Measurements from ENCODE around the gene SPATA25.

The SPATA25 gene

GRCh38 chr20:45894797-45895196, 7.4 kb upstream of the SPATA25 start:
- POLR2A ChIA-PET (ENCODE audit: low non-redundant PET) = interaction anchor here (0.5 kb wide), 1 partner anchor 55 kb away, joined by 3 read pairs; no protein-coding TSS in a partner anchor

DNA sequence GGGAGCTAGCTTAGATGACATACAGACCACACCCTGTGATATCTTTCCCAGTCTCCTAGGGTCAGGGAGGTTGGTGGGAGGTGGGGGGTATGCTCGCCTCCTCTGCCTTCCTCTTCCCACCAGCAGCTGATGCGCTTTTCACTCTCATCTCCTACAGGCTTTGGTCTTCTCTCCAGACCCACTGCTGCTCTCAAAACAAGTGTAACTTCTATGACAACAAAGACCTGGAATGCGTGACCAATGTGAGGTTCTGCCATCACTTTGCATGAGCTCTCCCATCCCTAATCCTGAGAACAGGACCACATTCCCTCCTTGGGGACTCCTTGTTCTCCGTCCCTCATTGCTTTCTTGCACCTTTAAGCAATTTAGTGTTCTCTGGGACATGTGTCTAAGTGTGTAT, 6.4 kb upstream of the SPATA25 start:
- peak overlapping the region; percentile 68; the same call in 1 of the 2 replicates for H3K27ac ChIP-seq
- no peak for DNase-seq (ENCODE audit: low spot score)
- ChIA-PET POLR2A (ENCODE audit: low non-redundant PET) (interaction anchor here (0.6 kb wide), 1 partner anchor 36 kb away, joined by 3 read pairs; no protein-coding TSS in a partner anchor), CTCF (no interaction called here)
- TF ChIP-seq, protein P1, sequence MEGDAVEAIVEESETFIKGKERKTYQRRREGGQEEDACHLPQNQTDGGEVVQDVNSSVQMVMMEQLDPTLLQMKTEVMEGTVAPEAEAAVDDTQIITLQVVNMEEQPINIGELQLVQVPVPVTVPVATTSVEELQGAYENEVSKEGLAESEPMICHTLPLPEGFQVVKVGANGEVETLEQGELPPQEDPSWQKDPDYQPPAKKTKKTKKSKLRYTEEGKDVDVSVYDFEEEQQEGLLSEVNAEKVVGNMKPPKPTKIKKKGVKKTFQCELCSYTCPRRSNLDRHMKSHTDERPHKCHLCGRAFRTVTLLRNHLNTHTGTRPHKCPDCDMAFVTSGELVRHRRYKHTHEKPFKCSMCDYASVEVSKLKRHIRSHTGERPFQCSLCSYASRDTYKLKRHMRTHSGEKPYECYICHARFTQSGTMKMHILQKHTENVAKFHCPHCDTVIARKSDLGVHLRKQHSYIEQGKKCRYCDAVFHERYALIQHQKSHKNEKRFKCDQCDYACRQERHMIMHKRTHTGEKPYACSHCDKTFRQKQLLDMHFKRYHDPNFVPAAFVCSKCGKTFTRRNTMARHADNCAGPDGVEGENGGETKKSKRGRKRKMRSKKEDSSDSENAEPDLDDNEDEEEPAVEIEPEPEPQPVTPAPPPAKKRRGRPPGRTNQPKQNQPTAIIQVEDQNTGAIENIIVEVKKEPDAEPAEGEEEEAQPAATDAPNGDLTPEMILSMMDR (conservative IDR thresholded peaks at IDR 0.05; ENCODE audit: low read depth) = no peak

More at GRCh38 chr20:45894797-45895196, 7.4 kb upstream of the SPATA25 start:
- CTCF ChIA-PET = interaction anchor here (0.6 to 0.7 kb wide), 2 partner anchors 15 to 344 kb away, joined by 3 to 5 read pairs; no protein-coding TSS in a partner anchor
- TF ChIP-seq, protein P1 (conservative IDR thresholded peaks at IDR 0.05; ENCODE audit: low read depth) = no peak
- H3K27ac ChIP-seq = peak overlapping the region; percentile 7; the same call in 1 of the 2 replicates
- no peak for DNase-seq (ENCODE audit: low spot score)

DNA sequence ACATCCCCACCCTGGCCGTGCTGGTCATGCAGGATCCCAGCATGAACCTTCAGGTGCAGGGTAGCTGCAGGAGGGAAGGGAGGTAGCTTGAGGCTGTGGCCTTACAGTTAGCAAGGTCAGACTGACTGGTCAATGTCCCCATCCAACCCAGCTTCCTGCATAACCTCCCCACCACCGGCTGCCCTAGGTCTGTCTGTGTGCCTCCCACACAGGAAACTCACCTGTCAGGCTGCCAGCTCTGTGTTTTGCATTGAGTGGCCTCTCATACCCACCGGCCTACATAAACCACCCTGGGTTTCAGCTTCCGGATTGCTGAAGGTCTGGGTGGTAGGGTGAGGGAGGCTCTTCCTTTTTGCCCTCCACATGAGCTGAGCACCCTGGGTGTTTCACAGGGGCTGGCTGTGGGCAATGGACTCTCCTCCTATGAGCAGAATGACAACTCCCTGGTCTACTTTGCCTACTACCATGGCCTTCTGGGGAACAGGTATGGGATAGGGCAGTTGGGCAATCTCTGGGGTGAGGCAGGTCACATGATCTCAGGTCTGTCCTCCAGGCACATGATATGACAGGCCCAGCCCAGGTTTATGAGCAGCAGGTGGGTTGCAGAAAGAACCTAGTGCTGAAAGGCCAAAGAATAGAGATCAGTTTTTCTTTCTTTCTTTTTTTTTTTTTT, 5.5 kb upstream of the SPATA25 start:
- TF ChIP-seq, protein P1 (conservative IDR thresholded peaks at IDR 0.05; ENCODE audit: low read depth) = no peak
- H3K27ac ChIP-seq = peak overlapping the region; percentile 68
- POLR2A ChIA-PET (ENCODE audit: low non-redundant PET) = interaction anchor here (0.6 to 1.8 kb wide), 3 partner anchors 12 to 41 kb away, joined by 3 to 7 read pairs (median 3); no protein-coding TSS in a partner anchor
- CTCF ChIA-PET = interaction anchor here (0.6 to 1.3 kb wide), 4 partner anchors 16 to 966 kb away, joined by 3 to 6 read pairs (median 4); no protein-coding TSS in a partner anchor
- peak; percentile 59 for DNase-seq (ENCODE audit: low spot score)

DNA sequence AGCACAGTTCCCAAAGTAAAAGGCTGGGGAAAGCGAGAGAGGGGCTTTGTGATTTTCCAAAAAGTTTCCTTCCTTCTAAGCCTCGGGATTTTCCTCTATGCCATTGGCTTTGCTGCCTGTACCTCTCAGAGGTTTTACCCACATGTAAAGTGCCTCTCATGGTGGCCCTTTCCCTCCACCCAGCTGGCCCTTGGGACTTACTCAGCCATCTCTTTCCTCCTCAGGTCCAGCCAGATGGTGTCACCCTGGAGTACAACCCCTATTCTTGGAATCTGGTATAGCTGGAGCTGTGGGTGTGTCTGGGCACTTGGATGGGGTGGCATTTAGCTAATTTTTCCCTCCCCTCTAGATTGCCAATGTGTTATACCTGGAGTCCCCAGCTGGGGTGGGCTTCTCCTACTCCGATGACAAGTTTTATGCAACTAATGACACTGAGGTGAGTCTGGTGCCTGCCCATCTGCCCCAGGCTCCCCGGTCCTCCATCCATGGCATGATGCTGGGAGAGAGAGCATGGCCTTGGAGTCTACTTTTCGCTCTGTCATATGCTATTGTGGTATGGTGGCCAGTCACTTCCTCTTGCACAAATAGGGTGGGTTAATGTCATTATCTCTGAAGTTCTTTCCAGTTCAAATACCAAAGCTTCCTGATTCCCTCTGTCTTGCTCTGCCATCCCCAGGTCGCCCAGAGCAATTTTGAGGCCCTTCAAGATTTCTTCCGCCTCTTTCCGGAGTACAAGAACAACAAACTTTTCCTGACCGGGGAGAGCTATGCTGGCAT, 4.8 kb upstream of the SPATA25 start:
- H3K27ac ChIP-seq = peak overlapping the region; percentile 68
- CTCF ChIA-PET = interaction anchor here (0.6 to 1.3 kb wide), 3 partner anchors 17 to 77 kb away, joined by 3 to 4 read pairs (median 3); no protein-coding TSS in a partner anchor
- peak; percentile 66 for DNase-seq (ENCODE audit: low spot score)

DNA sequence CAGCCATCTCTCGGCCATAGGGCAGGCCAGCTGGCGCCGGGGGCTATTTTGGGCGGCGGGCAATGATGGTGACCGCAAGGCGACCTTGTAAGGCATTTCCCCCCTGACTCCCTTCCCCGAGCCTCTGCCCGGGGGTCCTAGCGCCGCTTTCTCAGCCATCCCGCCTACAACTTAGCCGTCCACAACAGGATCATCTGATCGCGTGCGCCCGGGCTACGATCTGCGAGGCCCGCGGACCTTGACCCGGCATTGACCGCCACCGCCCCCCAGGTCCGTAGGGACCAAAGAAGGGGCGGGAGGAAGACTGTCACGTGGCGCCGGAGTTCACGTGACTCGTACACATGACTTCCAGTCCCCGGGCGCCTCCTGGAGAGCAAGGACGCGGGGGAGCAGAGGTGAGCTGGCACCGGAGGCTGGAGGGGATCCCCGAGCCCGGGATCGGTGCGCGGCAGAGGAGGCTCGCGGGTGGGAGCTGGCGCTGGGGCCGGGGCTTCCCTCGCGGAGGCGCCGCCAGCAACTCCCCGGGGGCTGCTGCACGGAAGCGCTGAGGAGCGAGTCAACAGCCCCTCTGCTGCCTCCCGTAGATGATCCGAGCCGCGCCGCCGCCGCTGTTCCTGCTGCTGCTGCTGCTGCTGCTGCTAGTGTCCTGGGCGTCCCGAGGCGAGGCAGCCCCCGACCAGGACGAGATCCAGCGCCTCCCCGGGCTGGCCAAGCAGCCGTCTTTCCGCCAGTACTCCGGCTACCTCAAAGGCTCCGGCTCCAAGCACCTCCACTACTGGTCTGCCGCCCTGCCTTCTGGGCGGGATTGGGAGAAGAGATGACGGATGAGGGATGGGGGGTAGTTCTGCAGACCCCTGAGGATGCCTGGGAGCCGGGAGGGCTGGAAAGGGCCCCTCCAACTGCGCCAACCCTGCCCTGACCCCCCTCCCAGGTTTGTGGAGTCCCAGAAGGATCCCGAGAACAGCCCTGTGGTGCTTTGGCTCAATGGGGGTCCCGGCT, 3.9 kb upstream of the SPATA25 start, which contains the start of the genes CTSA and NEURL2:
CTSA (plus strand) TSS at position 351 of the 999 bp plus-strand sequence; CDS start at position 585, 234 bp downstream.
NEURL2 (minus strand) TSS at position 224 of the 999 bp plus-strand sequence; CDS start at position 7, 217 bp downstream.
- CTCF ChIA-PET = interaction anchor here (0.6 to 1.5 kb wide), 6 partner anchors 13 to 66 kb away, joined by 3 to 5 read pairs (median 3); no protein-coding TSS in a partner anchor
- TF ChIP-seq, protein P1 (conservative IDR thresholded peaks at IDR 0.05; ENCODE audit: low read depth) = no peak
- peak within 1 kb of the TSS; percentile 68 for H3K27ac ChIP-seq
- POLR2A ChIA-PET (ENCODE audit: low non-redundant PET) = interaction anchor here (0.5 to 1.8 kb wide), 4 partner anchors 10 to 102 kb away, joined by 5 to 7 read pairs (median 6); partner anchors contain the start of gene ZSWIM1
- DNase-seq (ENCODE audit: low spot score) = peak; percentile 99

More for the DNA sequence above, 4.8 kb upstream of the SPATA25 start:
- TF ChIP-seq, protein P1 (conservative IDR thresholded peaks at IDR 0.05; ENCODE audit: low read depth) = no peak; the same call in 1 of the 2 replicates
- POLR2A ChIA-PET (ENCODE audit: low non-redundant PET) = interaction anchor here (0.5 to 1.8 kb wide), 4 partner anchors 13 to 103 kb away, joined by 3 to 7 read pairs (median 6); no protein-coding TSS in a partner anchor

All from RWPE1 (cell line).